HG02938 (cell line): ENCODE data around the gene DYRK3.
A peak's percentile ranks its signal among the peaks of the same experiment; 100 is the strongest.

Experiments
- ATAC-seq: cut with Tn5 transposase; IDR thresholded peaks from one replicate; pipeline ENCODE4 v1.9.1; 2021; ENCODE audit warnings: mild to moderate bottlenecking, moderate library complexity; ENCODE audit not compliant: unreplicated experiment

DYRK3 gene

GRCh38 chr1:206681359-206681758 is 46.0 kb downstream of the DYRK3 start:
- ATAC-seq: no peak

DNA sequence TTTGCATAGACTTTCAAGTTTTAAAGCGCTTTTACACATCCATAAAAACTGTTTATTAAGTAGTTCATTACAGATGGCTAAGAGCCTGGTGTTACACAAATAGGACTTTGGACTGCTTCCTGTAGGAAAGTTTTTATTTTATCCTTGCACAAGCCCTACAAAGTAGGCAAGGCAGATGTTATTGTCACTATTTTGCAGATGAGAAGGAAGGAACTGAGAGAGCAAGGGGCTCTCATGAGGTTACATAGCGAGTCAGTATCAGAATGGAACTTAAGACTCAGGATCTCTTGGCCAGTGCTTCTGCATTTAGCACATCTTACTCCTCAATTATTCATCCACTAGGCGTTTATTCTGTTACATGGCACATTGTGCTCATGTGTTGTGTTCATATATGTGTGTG is 46.8 kb downstream of the DYRK3 start:
- no peak for ATAC-seq

DNA sequence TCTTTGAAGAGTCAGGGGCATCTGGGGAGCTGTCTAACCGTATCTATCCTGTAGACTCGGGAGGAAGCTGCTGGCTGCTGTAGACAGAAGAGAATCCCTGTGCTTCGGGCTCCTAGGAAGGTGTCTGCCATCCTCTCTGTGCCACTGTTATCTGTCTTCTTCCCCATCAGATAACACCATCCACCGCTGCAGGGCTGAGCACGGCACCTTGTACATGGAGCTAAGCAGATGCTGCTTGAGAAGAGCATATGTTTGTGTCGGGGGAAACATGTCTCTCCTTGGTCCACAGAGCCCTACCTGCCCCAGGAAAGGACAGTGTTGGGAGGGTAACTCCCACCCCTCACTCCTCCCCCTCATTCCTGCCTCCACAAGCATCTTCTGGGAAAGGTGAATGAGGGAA is 48.0 kb downstream of the DYRK3 start:
- ATAC-seq: no peak

GRCh38 chr1:206684003-206684402 is 48.7 kb downstream of the DYRK3 start:
- ATAC-seq: no peak

- ATAC-seq: no peak
Observed at GRCh38 chr1:206684478-206685333, 49.4 kb downstream of the DYRK3 start, which contains the start of gene MAPKAPK2. TSS of gene MAPKAPK2 (plus strand) at chr1:206684905. CDS start at chr1:206685230, 325 bp downstream.

DNA sequence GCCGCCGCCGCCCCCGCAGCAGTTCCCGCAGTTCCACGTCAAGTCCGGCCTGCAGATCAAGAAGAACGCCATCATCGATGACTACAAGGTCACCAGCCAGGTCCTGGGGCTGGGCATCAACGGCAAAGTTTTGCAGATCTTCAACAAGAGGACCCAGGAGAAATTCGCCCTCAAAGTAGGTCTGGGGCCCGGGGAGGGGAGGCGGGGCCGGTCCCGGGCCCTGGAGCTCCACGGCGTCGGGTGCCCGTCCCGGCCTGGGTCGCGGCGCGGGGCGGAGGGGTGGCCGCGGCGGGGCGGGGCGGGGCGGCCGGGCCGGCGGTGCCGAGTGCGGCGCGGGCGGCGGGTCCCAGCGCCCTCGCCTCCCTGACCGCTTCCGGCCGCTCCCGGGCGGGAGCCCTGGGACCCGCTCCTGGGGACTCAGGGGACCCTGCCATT is 50.0 kb downstream of the DYRK3 start:
- ATAC-seq: peak; percentile 12

GRCh38 chr1:206685769-206686477 is 50.6 kb downstream of the DYRK3 start:
- peak; percentile 36 for ATAC-seq

DNA sequence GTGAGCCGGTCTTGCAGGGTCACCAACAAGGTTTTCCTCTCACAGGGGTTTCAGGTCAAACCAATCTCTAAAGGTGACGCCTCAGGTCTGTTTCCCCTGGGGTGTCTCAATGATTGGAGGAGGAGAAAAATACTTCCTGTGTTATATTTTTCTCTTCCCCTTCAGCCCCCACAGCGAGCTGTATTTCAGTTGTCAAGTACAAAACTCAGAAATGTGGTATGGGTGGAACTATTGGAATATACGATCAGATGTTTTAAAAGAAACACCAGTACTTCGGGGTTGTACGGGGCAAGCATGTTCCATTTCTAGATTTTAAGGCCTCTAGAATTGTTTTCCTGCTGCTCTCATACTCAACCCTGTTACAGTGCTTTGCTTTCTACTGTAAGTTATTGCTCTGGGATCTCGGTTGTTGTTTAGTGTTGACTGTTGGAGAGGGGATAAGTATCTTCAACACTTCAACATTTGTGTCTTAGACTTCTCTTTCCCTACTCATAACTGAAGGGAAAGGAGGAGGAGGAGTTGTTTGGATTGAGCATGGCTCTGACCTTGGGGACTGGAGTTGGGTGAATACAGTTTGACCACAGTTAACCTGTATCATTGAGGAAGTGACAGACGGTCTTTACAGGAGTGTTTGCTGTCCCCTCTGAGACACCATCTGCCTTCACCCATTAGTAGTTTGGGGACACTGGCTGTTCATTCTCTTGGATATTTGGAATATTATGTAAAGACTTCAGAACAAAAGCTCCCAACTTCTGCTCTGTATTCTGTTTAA is 51.3 kb downstream of the DYRK3 start:
- ATAC-seq: no peak

GRCh38 chr1:206687251-206687914 is 52.0 kb downstream of the DYRK3 start:
- ATAC-seq: no peak

DNA sequence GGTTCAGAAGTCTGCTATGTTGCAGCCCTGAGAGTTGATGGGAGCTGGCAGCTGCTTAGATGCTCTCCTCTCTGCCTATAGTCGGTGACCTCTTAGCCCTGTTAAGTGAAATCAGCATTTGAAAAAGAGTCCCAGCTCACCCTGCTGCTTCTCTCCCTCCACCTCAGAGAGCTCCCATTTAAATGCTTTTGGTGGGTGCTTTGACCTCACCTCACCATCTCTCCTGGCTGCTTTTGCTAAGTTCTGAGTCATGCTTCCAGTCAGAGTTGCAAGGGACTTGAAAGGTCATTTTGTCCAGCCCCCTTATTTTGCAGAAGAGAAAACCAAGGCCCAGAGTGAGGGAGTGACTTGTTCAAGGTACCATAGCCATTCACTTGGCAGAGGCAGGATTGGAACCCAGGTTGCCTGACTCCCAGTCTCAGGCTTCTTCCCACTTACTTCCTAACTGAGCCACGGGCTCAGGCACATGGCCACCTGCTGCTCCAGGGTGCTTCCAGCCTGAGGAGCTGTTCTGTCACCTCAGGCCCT is 52.6 kb downstream of the DYRK3 start:
- no peak for ATAC-seq

DNA sequence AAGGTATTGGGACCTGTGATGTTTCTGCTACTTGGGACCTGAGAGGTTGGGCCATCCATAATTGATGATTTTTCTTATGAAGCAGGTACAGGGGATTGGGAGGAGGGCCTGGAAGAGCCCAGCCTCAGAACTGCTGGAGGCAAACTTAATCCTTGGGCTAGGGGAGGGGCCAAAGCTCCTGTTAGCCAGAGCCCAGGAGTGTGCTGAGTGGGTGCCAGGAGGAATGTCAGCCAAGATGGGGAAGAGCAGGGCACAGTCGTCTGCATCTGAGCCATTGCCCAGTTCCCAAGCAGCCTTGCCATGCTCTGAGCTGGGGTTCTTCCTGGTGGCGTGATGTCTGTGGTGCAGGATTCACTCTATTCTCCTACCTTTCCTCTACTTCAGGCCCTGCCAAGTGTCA is 55.2 kb downstream of the DYRK3 start:
- no peak for ATAC-seq

GRCh38 chr1:206691604-206692003 is 56.3 kb downstream of the DYRK3 start:
- ATAC-seq: no peak

DNA sequence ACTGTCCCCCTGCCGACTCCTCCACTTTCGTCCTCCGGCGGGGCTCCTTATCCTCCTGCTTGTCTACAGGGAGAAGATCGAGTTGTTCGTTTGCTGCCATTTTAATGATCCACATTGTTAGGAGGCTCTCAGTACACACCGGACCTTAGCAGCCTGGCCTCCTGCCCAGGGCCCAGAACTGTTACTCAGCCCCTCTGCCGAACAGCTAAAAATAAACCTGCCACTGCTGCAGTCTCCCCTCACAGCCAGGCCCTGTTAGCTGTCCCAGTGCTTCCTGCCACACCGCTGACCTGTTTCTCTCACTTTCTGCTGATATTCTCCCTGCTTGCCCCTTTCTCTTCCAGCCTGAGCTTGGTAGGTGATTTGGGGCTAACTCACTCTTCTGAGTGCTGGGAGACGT is 57.7 kb downstream of the DYRK3 start:
- ATAC-seq: no peak

- ATAC-seq: no peak
Observed at GRCh38 chr1:206693592-206693991, 58.3 kb downstream of the DYRK3 start.

GRCh38 chr1:206694171-206695124 is 59.1 kb downstream of the DYRK3 start:
- no peak for ATAC-seq

DNA sequence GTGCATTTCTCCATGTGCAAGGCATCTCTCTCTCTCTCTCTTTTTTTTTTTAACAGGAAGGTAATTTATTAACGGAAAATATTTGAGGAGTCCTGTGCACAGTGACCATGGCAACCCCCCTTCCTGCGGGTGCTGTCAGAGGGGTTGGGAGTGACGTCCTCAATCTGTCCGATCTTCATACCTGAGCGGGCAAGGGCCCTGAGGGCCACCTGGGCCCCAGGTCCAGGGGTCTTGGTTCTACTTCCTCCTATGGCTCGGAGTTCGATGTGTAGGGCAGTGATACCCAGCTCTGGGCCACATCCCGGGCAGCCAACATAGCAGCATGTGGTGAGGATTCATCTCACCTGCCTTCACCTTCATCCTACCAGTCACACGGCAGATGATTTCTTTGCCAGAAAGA is 60.4 kb downstream of the DYRK3 start:
- no peak for ATAC-seq

- no peak for ATAC-seq
Observed at GRCh38 chr1:206696812-206697585, 61.7 kb downstream of the DYRK3 start.

DNA sequence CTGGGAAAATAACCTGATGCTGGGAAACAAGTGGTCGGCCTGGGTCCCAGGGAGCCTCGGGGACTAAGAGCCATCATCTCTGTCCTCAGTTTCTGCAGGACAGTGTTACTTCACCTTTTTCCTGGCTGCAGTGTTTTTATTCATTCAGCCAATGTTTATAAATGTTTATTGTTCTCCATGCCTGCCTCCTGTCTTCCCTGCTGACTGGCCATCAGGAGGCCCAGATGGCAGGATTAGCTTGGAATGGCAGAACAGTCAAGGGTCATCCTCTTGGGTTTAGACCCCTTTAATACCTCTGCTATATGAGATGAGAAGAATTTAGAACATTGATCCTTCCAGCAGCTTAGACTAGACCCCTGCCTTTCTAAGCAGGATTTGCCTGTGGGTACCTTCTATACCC is 62.7 kb downstream of the DYRK3 start:
- no peak for ATAC-seq
